GM13976 (cell line): ENCODE results near the gene DDR2.
"Not testable (repeated sequence)": the region's sequence is repeated elsewhere in the genome, so short reads cannot be mapped to it uniquely, and the experiment has no call there.

Experiments
- DNase-seq: peaks from one replicate; pipeline ENCODE4 v3.0.0; 2012; ENCODE audit warnings: low spot score
- CTCF ChIP-seq: IDR thresholded peaks from 2 replicates; pipeline ENCODE4 v1.5.1; 2012; ENCODE audit warnings: borderline replicate concordance, mild to moderate bottlenecking; ENCODE audit not compliant: insufficient read depth; ENCODE audit errors: extremely low read depth, missing control alignments, control extremely low read depth
- in situ Hi-C: fragments of 300-500 bp; cut with MboI; formaldehyde crosslinking; loops from one replicate; pipeline ENCODE4 v1.12.0; 2022; ENCODE audit warnings: low sequenced_read_pairs, mixed read lengths, inconsistent platforms; ENCODE audit not compliant: unreplicated experiment

The DDR2 gene

DNA sequence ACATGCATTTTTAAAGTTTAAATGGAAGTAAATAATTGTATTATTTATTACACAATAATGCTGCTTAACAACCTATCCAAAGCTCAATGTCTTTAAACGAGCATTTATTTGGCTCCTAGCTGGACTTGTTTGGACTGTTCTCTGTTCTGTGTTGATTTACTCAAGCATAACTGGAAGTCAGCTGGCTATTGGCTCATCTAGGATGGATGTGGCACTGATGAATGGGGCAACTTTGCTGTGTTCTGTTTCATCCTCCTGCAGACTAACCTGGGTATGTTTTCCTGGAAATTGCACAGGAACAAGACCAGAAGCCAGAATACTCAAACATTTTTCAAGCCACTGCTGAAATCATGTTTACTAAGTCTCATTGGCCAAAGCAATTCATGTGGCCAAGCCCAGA, 87.4 kb downstream of the DDR2 start:
- no peak for DNase-seq
- no peak for TF ChIP-seq CTCF
- in situ Hi-C loops = no loop called here

GRCh38 chr1:162720996-162721395, 88.7 kb downstream of the DDR2 start:
- in situ Hi-C loops = no loop called here
- DNase-seq = no peak
- no peak for TF ChIP-seq CTCF

DNA sequence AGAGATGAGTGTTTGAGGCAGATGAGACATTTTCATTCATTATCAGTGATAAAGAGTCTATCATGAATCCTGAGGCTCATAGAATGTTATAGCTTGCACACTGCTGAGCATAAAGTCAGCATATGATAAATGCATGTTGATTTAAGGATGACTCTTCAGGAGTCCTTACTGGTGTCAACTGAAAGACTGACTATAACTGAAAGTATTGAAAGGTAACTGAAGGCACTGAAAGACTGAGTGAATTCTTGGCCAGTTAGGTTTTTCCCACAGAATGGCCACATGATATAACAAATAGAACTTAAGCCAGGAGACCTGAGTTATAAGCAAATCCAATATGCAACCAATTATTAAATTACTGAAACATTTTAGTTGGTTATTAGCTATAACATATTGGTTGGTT, 89.2 kb downstream of the DDR2 start:
- in situ Hi-C loops = no loop called here
- TF ChIP-seq CTCF = no peak
- no peak for DNase-seq

DNA sequence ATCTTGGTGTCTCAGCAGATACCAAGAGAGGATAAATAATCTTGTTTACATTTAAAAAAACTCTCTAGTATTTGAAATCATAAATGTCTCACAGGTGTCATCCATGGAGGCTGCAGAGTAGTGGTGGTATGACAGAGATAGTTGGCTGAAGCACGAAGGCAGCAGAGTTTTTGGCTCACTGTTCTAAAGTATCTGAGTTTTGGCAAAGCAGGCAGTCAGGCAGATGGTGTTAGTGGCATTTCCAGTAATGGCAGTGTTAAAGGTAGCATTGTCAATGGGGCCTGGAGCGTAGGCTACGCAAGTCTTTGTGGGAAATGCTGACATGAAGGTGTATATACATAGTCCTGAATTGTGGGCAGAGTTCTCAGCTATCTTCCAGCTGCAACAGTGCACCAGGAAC, 89.8 kb downstream of the DDR2 start:
- no peak for DNase-seq
- no peak for TF ChIP-seq CTCF
- in situ Hi-C loops = no loop called here

DNA sequence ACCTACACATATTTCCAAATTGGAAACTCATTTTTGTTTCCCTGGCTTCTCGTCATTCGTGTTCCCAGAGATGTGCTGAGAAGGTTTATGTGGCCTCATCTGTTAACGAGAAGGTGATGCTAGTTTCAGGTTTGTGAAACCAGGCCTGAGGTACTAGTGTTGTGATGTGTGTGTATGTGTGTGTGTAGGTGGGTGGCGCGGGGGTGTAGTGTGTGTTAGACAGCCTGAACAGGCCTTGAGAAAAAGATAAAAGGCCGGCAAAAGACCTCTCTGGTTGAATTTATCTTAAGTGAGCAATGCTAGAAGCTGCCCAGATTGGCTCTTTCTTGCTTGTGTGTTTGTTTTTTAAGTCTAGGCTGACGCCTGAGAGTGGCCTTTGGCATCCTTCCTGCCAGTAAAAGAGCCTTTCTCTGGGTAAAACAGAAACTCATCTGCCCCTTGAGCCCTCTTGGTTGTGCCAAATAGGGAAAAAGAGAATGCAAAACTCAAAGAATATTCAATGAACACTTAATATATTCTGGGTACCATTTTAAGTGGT, 92.4 kb downstream of the DDR2 start:
- TF ChIP-seq CTCF = no peak
- no peak for DNase-seq

GRCh38 chr1:162725301-162725837, 93.1 kb downstream of the DDR2 start:
- DNase-seq = no peak
- no peak for TF ChIP-seq CTCF
- in situ Hi-C loops = no loop called here

More for the DNA sequence above, 92.4 kb downstream of the DDR2 start:
- in situ Hi-C loops = no loop called here

DNA sequence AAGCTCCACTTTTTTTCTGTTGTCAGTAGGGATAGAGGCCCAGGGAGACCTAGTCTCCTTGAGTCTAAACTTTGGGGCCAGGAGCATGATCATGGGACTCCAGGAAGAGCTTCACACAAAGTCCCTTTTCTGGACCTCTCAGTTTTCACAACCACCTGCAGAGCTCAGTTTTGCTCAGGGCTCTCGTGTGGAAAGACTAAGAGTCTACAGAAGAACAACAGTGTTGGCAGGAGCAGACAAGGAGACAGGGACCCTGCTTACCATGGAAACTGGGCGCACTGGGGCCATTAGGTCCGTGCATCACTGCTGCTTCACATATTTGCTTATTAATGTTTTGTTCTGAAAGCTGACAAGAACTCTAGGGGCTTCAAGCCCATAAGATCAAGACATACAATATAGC, 94.3 kb downstream of the DDR2 start:
- TF ChIP-seq CTCF = no peak
- in situ Hi-C loops = no loop called here
- no peak for DNase-seq

DNA sequence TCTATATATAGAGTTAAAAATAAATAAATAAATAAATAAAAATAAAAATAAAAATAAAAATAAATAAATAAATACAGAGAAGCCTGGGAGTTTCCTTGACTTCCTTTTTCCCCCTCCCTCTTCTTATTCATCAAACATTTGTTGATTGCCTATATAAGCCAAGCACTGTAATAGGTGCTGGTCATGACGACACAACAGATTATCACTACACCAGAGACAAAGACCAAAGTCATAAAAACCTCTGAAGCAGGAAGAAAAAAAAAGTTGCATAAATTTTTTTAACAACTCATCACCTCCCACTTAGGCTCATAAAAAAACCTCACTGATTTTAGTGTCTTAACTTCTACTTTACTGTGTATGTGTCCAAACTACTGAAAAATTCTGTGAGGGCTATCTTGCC, 95.2 kb downstream of the DDR2 start:
- DNase-seq, in situ Hi-C loops: not testable (repeated sequence)
